ENCODE results near the gene MTAP.

DNA sequence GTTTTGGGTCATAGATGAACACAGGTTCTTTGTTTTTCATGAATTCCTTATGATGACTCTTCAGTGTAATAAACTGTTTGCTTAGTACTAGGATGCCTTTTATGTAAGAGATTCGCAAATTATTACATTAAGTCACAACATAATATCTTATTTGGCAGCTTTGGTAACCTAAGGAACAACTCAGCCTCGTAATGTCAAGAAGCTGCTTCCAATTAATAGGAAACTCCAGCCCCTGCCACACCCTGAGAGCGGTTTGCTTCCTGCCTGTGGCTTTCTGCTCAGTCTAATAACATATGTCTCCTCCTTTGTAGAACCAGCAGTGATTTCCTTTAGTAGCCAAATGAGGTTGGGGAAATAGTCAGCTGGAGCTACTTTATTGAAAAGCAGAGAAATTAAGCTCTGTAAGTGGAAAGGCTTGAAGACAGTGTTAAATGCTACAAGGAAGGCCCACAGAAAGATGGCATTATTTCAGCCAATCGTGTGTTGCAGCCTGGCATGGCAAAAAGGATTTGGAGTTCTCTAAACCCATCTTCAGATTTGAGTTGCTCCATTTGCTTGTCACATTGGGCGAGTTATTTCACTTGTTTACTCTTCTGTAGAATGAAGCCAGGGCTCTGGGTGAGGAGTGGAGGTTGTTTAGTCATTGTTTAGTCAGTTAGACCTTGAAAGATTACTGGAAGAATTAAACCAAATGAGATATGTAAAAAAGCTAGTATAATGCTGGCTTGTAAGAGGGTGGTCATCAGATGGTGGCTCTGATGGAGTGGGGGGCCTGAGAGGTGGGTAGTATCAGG, 54.1 kb downstream of the MTAP start:
- TF ChIP-seq, protein P1, sequence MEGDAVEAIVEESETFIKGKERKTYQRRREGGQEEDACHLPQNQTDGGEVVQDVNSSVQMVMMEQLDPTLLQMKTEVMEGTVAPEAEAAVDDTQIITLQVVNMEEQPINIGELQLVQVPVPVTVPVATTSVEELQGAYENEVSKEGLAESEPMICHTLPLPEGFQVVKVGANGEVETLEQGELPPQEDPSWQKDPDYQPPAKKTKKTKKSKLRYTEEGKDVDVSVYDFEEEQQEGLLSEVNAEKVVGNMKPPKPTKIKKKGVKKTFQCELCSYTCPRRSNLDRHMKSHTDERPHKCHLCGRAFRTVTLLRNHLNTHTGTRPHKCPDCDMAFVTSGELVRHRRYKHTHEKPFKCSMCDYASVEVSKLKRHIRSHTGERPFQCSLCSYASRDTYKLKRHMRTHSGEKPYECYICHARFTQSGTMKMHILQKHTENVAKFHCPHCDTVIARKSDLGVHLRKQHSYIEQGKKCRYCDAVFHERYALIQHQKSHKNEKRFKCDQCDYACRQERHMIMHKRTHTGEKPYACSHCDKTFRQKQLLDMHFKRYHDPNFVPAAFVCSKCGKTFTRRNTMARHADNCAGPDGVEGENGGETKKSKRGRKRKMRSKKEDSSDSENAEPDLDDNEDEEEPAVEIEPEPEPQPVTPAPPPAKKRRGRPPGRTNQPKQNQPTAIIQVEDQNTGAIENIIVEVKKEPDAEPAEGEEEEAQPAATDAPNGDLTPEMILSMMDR (IDR thresholded peaks at IDR 0.05; ENCODE audit: poor library complexity, severe bottlenecking), result no peak
- TF ChIP-seq RAD21 (conservative IDR thresholded peaks at IDR 0.05) (no peak), EP300 (conservative IDR thresholded peaks at IDR 0.05; ENCODE audit: poor library complexity, severe bottlenecking) (no peak), TAF1 (IDR thresholded peaks at IDR 0.05; ENCODE audit: low read depth) (no peak), POLR2AphosphoS5 (IDR thresholded peaks at IDR 0.05) (no peak), EZH2 (IDR thresholded peaks at IDR 0.05; ENCODE audit: borderline replicate concordance, insufficient read depth, low read length, poor library complexity, severe bottlenecking) (no peak)
- TF ChIP-seq, protein P2, sequence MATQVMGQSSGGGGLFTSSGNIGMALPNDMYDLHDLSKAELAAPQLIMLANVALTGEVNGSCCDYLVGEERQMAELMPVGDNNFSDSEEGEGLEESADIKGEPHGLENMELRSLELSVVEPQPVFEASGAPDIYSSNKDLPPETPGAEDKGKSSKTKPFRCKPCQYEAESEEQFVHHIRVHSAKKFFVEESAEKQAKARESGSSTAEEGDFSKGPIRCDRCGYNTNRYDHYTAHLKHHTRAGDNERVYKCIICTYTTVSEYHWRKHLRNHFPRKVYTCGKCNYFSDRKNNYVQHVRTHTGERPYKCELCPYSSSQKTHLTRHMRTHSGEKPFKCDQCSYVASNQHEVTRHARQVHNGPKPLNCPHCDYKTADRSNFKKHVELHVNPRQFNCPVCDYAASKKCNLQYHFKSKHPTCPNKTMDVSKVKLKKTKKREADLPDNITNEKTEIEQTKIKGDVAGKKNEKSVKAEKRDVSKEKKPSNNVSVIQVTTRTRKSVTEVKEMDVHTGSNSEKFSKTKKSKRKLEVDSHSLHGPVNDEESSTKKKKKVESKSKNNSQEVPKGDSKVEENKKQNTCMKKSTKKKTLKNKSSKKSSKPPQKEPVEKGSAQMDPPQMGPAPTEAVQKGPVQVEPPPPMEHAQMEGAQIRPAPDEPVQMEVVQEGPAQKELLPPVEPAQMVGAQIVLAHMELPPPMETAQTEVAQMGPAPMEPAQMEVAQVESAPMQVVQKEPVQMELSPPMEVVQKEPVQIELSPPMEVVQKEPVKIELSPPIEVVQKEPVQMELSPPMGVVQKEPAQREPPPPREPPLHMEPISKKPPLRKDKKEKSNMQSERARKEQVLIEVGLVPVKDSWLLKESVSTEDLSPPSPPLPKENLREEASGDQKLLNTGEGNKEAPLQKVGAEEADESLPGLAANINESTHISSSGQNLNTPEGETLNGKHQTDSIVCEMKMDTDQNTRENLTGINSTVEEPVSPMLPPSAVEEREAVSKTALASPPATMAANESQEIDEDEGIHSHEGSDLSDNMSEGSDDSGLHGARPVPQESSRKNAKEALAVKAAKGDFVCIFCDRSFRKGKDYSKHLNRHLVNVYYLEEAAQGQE (IDR thresholded peaks at IDR 0.05; ENCODE audit: borderline replicate concordance), result no peak

Measured in neural cell (in vitro differentiated cells).